Trophoblast cell (in vitro differentiated cells and primary cell): ENCODE measurements around the gene RIT2.

Source experiments
- DNase-seq, 2 donors: peaks; one replicate each; pipeline ENCODE4 v3.0.0-alpha.2; 2016
- H2AFZ ChIP-seq: 2 replicates; pipeline ENCODE4 v1.6.1; 2013; ENCODE audit warnings: low read length, moderate library complexity, mild to moderate bottlenecking; ENCODE audit not compliant: insufficient read depth, poor library complexity
- H2AK5ac ChIP-seq: 2 replicates; pipeline ENCODE4 v1.6.1; 2013; ENCODE audit warnings: mild to moderate bottlenecking, low read length
- H2BK120ac ChIP-seq: 2 replicates; pipeline ENCODE4 v1.6.1; 2013; ENCODE audit warnings: low read length, mild to moderate bottlenecking, moderate library complexity; ENCODE audit not compliant: insufficient read depth, poor library complexity
- H2BK12ac ChIP-seq: 2 replicates; pipeline ENCODE4 v1.6.1; 2013; ENCODE audit warnings: mild to moderate bottlenecking, low read length, moderate library complexity
- H2BK5ac ChIP-seq: 2 replicates; pipeline ENCODE4 v1.6.1; 2013; ENCODE audit warnings: low read length, low read depth, moderate library complexity, mild to moderate bottlenecking; ENCODE audit not compliant: poor library complexity
- H3K14ac ChIP-seq: 2 replicates; pipeline ENCODE4 v1.6.1; 2013; ENCODE audit warnings: mild to moderate bottlenecking, low read length
- H3K18ac ChIP-seq: 2 replicates; pipeline ENCODE4 v1.6.1; 2013; ENCODE audit warnings: mild to moderate bottlenecking, low read length
- H3K23ac ChIP-seq: 2 replicates; pipeline ENCODE4 v1.6.1; 2013; ENCODE audit warnings: low read length
- H3K27ac ChIP-seq: 2 replicates; pipeline ENCODE4 v1.5.1; 2013; ENCODE audit warnings: low read depth, mild to moderate bottlenecking, inconsistent platforms, low read length, moderate library complexity
- H3K27me3 ChIP-seq: 2 replicates; pipeline ENCODE4 v1.6.1; 2013; ENCODE audit warnings: inconsistent platforms, mild to moderate bottlenecking, low read length, moderate library complexity; ENCODE audit not compliant: insufficient read depth
- H3K36me3 ChIP-seq, 2 experiments: 1 replicate in 1 of 2; 2 replicates in 1 of 2; pipeline ENCODE4 v1.6.1; 2013; ENCODE audit warnings: low read length in 2 of 2, mild to moderate bottlenecking in 2 of 2, moderate library complexity in 1 of 2; ENCODE audit not compliant: insufficient read depth in 2 of 2, control insufficient read depth in 1 of 2
- H3K4ac ChIP-seq: 2 replicates; pipeline ENCODE4 v1.6.1; 2013; ENCODE audit warnings: low read depth, mild to moderate bottlenecking, low read length, moderate library complexity
- H3K4me1 ChIP-seq, 2 experiments: 1 replicate in 1 of 2; 2 replicates in 1 of 2; pipeline ENCODE4 v1.6.1; 2013; ENCODE audit warnings: low read length in 2 of 2, mild to moderate bottlenecking in 2 of 2, moderate library complexity in 1 of 2; ENCODE audit not compliant: insufficient read depth in 2 of 2, control insufficient read depth in 1 of 2
- H3K4me2 ChIP-seq: 2 replicates; pipeline ENCODE4 v1.6.1; 2013; ENCODE audit warnings: inconsistent platforms, mild to moderate bottlenecking, low read length, moderate library complexity
- H3K4me3 ChIP-seq: 2 replicates; pipeline ENCODE4 v1.5.1; 2013; ENCODE audit warnings: mild to moderate bottlenecking, low read depth, low read length, inconsistent platforms
- H3K79me1 ChIP-seq: one replicate; pipeline ENCODE4 v1.6.1; 2013; ENCODE audit warnings: low read length
- H3K79me2 ChIP-seq: 2 replicates; pipeline ENCODE4 v1.6.1; 2013; ENCODE audit warnings: low read length, mild to moderate bottlenecking; ENCODE audit not compliant: control insufficient read depth, insufficient read depth, poor library complexity
- H3K9ac ChIP-seq: 2 replicates; pipeline ENCODE4 v1.6.1; 2013; ENCODE audit warnings: mild to moderate bottlenecking, low read length
- H3K9me3 ChIP-seq: 2 replicates; pipeline ENCODE4 v1.6.1; 2013; ENCODE audit warnings: low read depth, mild to moderate bottlenecking, control low read depth, inconsistent platforms, low read length; ENCODE audit not compliant: insufficient read depth
- H4K12ac ChIP-seq: 2 replicates; pipeline ENCODE4 v1.6.1; 2013; ENCODE audit warnings: low read depth, mild to moderate bottlenecking, low read length, moderate library complexity
- H4K8ac ChIP-seq: 2 replicates; pipeline ENCODE4 v1.6.1; 2013; ENCODE audit warnings: low read depth, mild to moderate bottlenecking, low read length, moderate library complexity
- H4K91ac ChIP-seq: one replicate; pipeline ENCODE4 v1.6.1; 2013; ENCODE audit warnings: low read depth, mild to moderate bottlenecking, low read length, moderate library complexity
- WGBS: extraction: QIAGEN DNeasy Blood & Tissue Kit; methylation state at CpG from one replicate; pipeline ENCODE4 v1.1.7; 2013; ENCODE audit warnings: missing lambda C conversion rate; ENCODE audit not compliant: insufficient read length, insufficient coverage; ENCODE audit errors: extremely low coverage; 5-methylcytosine and 5-hydroxymethylcytosine counted together

The RIT2 gene

GRCh38 chr18:42891705-42892104 lies 223.8 kb downstream of the RIT2 start:
- no CpG with 5 or more reads among the region's 3 CpGs for WGBS
- no peak overlapping the region for H3K14ac ChIP-seq
- no peak overlapping the region for H2AFZ ChIP-seq
- H3K4me3 ChIP-seq, result no peak overlapping the region
- no peak overlapping the region for H3K4ac ChIP-seq
- H4K8ac ChIP-seq, result no peak overlapping the region
- no peaks in the 10 kb centered on the region for H3K36me3 ChIP-seq
- no peak overlapping the region for H4K12ac ChIP-seq
- H2AK5ac ChIP-seq, result no peak overlapping the region
- no peaks in the 10 kb centered on the region for H3K79me1 ChIP-seq
- no peak overlapping the region for H2BK120ac ChIP-seq
- no peak overlapping the region for H3K23ac ChIP-seq
- H3K79me2 ChIP-seq, result no peaks in the 10 kb centered on the region
- no peak overlapping the region for H3K4me2 ChIP-seq
- no peaks in the 10 kb centered on the region for H3K27me3 ChIP-seq
- H3K9ac ChIP-seq, result no peak overlapping the region
- H3K18ac ChIP-seq, result no peak overlapping the region
- H4K91ac ChIP-seq, result no peak overlapping the region
- H2BK12ac ChIP-seq, result no peak overlapping the region
- no peaks in the 10 kb centered on the region for H3K4me1 ChIP-seq
- H2BK5ac ChIP-seq, result no peak overlapping the region
- no peak for DNase-seq
- no peak overlapping the region for H3K27ac ChIP-seq
- H3K9me3 ChIP-seq, result no peaks in the 10 kb centered on the region

DNA sequence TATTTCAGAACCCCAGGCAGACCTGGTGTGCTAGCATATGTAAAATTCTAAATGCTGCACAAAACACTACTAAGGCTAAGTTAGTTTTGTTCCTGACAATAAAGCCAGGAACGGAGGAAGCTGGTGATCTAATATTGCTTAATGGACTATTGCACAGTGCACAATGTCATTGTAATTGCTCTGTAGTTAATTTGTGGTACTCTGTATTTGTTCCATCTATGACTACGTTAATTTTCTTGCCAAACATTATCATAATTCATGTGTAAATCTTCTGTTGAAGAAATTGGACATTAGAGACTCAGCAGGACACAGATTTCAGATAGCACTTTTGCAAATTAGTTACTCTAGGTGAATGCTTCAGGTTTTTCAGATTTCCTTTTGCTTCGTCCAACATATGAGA lies 232.3 kb downstream of the RIT2 start:
- WGBS, result no CpG with 5 or more reads among the region's 3 CpGs
- no peak overlapping the region for H3K23ac ChIP-seq
- H3K9me3 ChIP-seq, result no peaks in the 10 kb centered on the region

GRCh38 chr18:42882122-42882521 lies 233.4 kb downstream of the RIT2 start:
- H3K79me1 ChIP-seq, result no peaks in the 10 kb centered on the region
- H3K14ac ChIP-seq, result no peak overlapping the region
- no peak overlapping the region for H2AFZ ChIP-seq
- H3K4me3 ChIP-seq, result no peak overlapping the region
- no peak overlapping the region for H3K27ac ChIP-seq
- no peak for DNase-seq
- H3K9ac ChIP-seq, result no peak overlapping the region
- H3K4me1 ChIP-seq, result no peaks in the 10 kb centered on the region
- no peaks in the 10 kb centered on the region for H3K9me3 ChIP-seq
- no peak overlapping the region for H2BK12ac ChIP-seq
- no peak overlapping the region for H4K91ac ChIP-seq
- no peak overlapping the region for H3K23ac ChIP-seq
- no peak overlapping the region for H4K12ac ChIP-seq
- H2BK5ac ChIP-seq, result no peak overlapping the region
- no peaks in the 10 kb centered on the region for H3K36me3 ChIP-seq
- H4K8ac ChIP-seq, result no peak overlapping the region
- H3K4ac ChIP-seq, result no peak overlapping the region
- no peak overlapping the region for H2AK5ac ChIP-seq
- no CpG with 5 or more reads among the region's 3 CpGs for WGBS
- no peak overlapping the region for H2BK120ac ChIP-seq
- no peaks in the 10 kb centered on the region for H3K27me3 ChIP-seq
- no peak overlapping the region for H3K4me2 ChIP-seq
- H3K79me2 ChIP-seq, result no peaks in the 10 kb centered on the region
- no peak overlapping the region for H3K18ac ChIP-seq

More for the DNA sequence above, 232.3 kb downstream of the RIT2 start:
- no peak overlapping the region for H3K4me3 ChIP-seq
- H3K27ac ChIP-seq, result no peak overlapping the region
- H4K12ac ChIP-seq, result no peak overlapping the region
- no peak overlapping the region for H3K9ac ChIP-seq
- no peak overlapping the region for H4K8ac ChIP-seq
- no peaks in the 10 kb centered on the region for H3K4me1 ChIP-seq
- no peak overlapping the region for H2BK5ac ChIP-seq
- no peak overlapping the region for H2AFZ ChIP-seq
- no peaks in the 10 kb centered on the region for H3K36me3 ChIP-seq
- no peaks in the 10 kb centered on the region for H3K79me2 ChIP-seq
- no peak overlapping the region for H2AK5ac ChIP-seq
- no peak overlapping the region for H3K18ac ChIP-seq
- H2BK12ac ChIP-seq, result no peak overlapping the region
- H3K79me1 ChIP-seq, result no peaks in the 10 kb centered on the region
- no peak overlapping the region for H2BK120ac ChIP-seq
- H3K14ac ChIP-seq, result no peak overlapping the region
- no peak for DNase-seq
- H3K27me3 ChIP-seq, result no peaks in the 10 kb centered on the region
- H3K4me2 ChIP-seq, result no peak overlapping the region
- H4K91ac ChIP-seq, result no peak overlapping the region
- no peak overlapping the region for H3K4ac ChIP-seq

- Histone ChIP-seq H3K36me3 (no peaks in the 10 kb centered on the region), H3K27me3 (no peaks in the 10 kb centered on the region), H3K9me3 (no peaks in the 10 kb centered on the region), H3K18ac (no peak overlapping the region), H3K79me1 (no peaks in the 10 kb centered on the region), H4K8ac (no peak overlapping the region), H2BK5ac (no peak overlapping the region), H3K4ac (no peak overlapping the region), H2BK12ac (no peak overlapping the region), H4K91ac (no peak overlapping the region), H3K14ac (no peak overlapping the region), H3K4me3 (no peak overlapping the region), H3K9ac (no peak overlapping the region), H2BK120ac (no peak overlapping the region), H2AK5ac (no peak overlapping the region), H3K27ac (no peak overlapping the region), H3K79me2 (no peaks in the 10 kb centered on the region), H4K12ac (no peak overlapping the region), H3K23ac (no peak overlapping the region), H3K4me1 (no peaks in the 10 kb centered on the region), H2AFZ (no peak overlapping the region), H3K4me2 (no peak overlapping the region)
- DNase-seq, result no peak
- no CpG with 5 or more reads among the region's 2 CpGs for WGBS
Observed at GRCh38 chr18:42872838-42873237, 242.6 kb downstream of the RIT2 start.
